ENCODE data around the gene CDKAL1. TPM values are rescaled to one million over a fixed set of nuclear protein-coding genes. Genes with fewer than 3 reads are reported as not detected.
"Not testable (repeated sequence)": the region's sequence is repeated elsewhere in the genome, so short reads cannot be mapped to it uniquely, and the experiment has no call there.

The CDKAL1 gene
- total and polyA plus RNA-seq, 2 donors from 2014 or later = 4.6 to 20.2 TPM

DNA sequence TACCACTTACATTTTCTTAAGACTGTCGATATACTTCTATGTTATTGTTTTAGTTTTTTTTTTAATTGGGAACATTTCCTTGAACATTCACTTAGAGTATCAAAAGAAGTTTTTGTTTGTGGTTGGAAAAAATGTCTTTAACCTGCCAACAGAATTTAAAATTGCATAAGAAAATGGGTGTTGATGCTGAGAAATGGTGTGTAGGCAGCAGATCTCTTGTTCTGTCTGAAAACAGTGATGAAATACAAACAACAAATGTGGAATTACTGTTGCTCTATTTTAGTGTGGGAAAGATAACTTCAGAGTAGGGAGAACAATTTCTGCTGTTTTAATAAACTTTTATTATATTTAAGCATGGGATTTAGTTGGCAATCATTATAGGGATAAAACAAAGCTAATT lies 293.5 kb downstream of the CDKAL1 start:
- Histone ChIP-seq H3K4me1 (ENCODE audit: control insufficient read depth in 2 of 3, insufficient read depth in 2 of 3, low read depth in 1 of 3, low read length in 3 of 3) (no peaks in the 10 kb centered on the region), H3K4me3 (ENCODE audit: low read length in 3 of 3) (no peak overlapping the region), H3K27me3 (ENCODE audit: control insufficient read depth, insufficient read depth, low read length) (no peaks in the 10 kb centered on the region), H3K27ac (ENCODE audit: low read depth in 2 of 2, low read length in 2 of 2) (no peak overlapping the region), H3K9ac (ENCODE audit: low read length in 3 of 3) (no peak overlapping the region), H3K36me3 (ENCODE audit: control insufficient read depth in 2 of 3, insufficient read depth in 3 of 3, low read length in 3 of 3) (peaks cover 0 to 2% (median 0%) of the 10 kb centered on the region in 3 donors), H3K9me3 (ENCODE audit: control insufficient read depth in 2 of 3, insufficient read depth in 1 of 3, low read length in 3 of 3) (no peaks in the 10 kb centered on the region)
- no peak for TF ChIP-seq CTCF (IDR thresholded peaks at IDR 0.05; ENCODE audit: borderline replicate concordance, extremely low read depth, insufficient read depth)
- DNase-seq (no peak), FAIRE-seq (no peak)
- intact Hi-C loops (cut with DNase I) = no loop called here

- H3K4me1 ChIP-seq (ENCODE audit: control insufficient read depth in 2 of 3, insufficient read depth in 2 of 3, low read depth in 1 of 3, low read length in 3 of 3) = no peaks in the 10 kb centered on the region
- no peaks in the 10 kb centered on the region for H3K9me3 ChIP-seq (ENCODE audit: control insufficient read depth in 2 of 3, insufficient read depth in 1 of 3, low read length in 3 of 3)
- intact Hi-C loops (cut with DNase I) = no loop called here
- no peak overlapping the region for H3K27ac ChIP-seq (ENCODE audit: low read depth in 2 of 2, low read length in 2 of 2)
- H3K4me3 ChIP-seq (ENCODE audit: low read length in 3 of 3) = no peak overlapping the region
- no peak overlapping the region for H3K9ac ChIP-seq (ENCODE audit: low read length in 3 of 3)
- TF ChIP-seq CTCF (IDR thresholded peaks at IDR 0.05; ENCODE audit: borderline replicate concordance, extremely low read depth, insufficient read depth) = no peak
- DNase-seq (no peak), FAIRE-seq (no peak)
- H3K27me3 ChIP-seq (ENCODE audit: control insufficient read depth, insufficient read depth, low read length) = no peaks in the 10 kb centered on the region
- no peaks in the 10 kb centered on the region for H3K36me3 ChIP-seq (ENCODE audit: control insufficient read depth in 2 of 3, insufficient read depth in 3 of 3, low read length in 3 of 3)
These were observed 296.3 kb downstream of the CDKAL1 start for GRCh38 chr6:20830576-20830975.

DNA sequence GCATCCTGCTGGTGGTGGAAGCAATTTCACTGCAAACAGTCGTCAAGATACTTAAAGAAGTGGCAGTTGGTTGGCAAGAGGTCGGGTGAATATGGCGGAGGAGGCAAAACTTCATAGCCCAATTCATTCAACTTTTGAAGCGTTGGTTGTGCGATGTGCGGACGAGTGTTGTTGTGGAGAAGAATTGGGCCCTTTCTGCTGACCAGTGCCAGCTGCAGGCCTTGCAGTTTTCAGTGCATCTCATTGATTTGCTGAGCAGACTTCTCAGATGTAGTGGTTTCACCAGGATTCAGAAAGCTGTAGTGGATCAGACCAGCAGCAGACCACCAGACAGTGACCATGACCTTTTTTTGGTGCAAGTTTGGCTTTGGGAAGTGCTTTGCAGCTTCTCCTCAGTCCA lies 297.0 kb downstream of the CDKAL1 start:
- H3K27ac ChIP-seq (ENCODE audit: low read depth in 2 of 2, low read length in 2 of 2); H3K9ac ChIP-seq (ENCODE audit: low read length in 3 of 3); H3K27me3 ChIP-seq (ENCODE audit: control insufficient read depth, insufficient read depth, low read length); H3K4me1 ChIP-seq (ENCODE audit: control insufficient read depth in 2 of 3, insufficient read depth in 2 of 3, low read depth in 1 of 3, low read length in 3 of 3); intact Hi-C loops (cut with DNase I); H3K9me3 ChIP-seq (ENCODE audit: control insufficient read depth in 2 of 3, insufficient read depth in 1 of 3, low read length in 3 of 3); FAIRE-seq; H3K36me3 ChIP-seq (ENCODE audit: control insufficient read depth in 2 of 3, insufficient read depth in 3 of 3, low read length in 3 of 3); DNase-seq; H3K4me3 ChIP-seq (ENCODE audit: low read length in 3 of 3): not testable (repeated sequence)

- FAIRE-seq (no peak), DNase-seq (no peak)
- no peaks in the 10 kb centered on the region for H3K27me3 ChIP-seq (ENCODE audit: control insufficient read depth, insufficient read depth, low read length)
- no peak overlapping the region for H3K27ac ChIP-seq (ENCODE audit: low read depth in 2 of 2, low read length in 2 of 2)
- H3K4me1 ChIP-seq (ENCODE audit: control insufficient read depth in 2 of 3, insufficient read depth in 2 of 3, low read depth in 1 of 3, low read length in 3 of 3) = no peaks in the 10 kb centered on the region
- H3K9ac ChIP-seq (ENCODE audit: low read length in 3 of 3) = no peak overlapping the region
- no peaks in the 10 kb centered on the region for H3K9me3 ChIP-seq (ENCODE audit: control insufficient read depth in 2 of 3, insufficient read depth in 1 of 3, low read length in 3 of 3)
- intact Hi-C loops (cut with DNase I) = no loop called here
- H3K36me3 ChIP-seq (ENCODE audit: control insufficient read depth in 2 of 3, insufficient read depth in 3 of 3, low read length in 3 of 3) = no peaks in the 10 kb centered on the region
- H3K4me3 ChIP-seq (ENCODE audit: low read length in 3 of 3) = no peak overlapping the region
- no peak for TF ChIP-seq CTCF (IDR thresholded peaks at IDR 0.05; ENCODE audit: borderline replicate concordance, extremely low read depth, insufficient read depth)
These were observed 299.7 kb downstream of the CDKAL1 start for GRCh38 chr6:20833881-20834515.

All from kidney (tissue), 14 donors.